K562 (cell line): ENCODE data around the gene SH3BP5L. TPM values are rescaled to one million over a fixed set of nuclear protein-coding genes. Genes with fewer than 3 reads are reported as not detected.

ENCODE experiments used
- ASH1L ChIP-seq: fragments of 450-650 bp; IDR thresholded peaks from 2 replicates; pipeline ENCODE4 v1.6.1; 2018; ENCODE audit warnings: borderline replicate concordance, mild to moderate bottlenecking, low read depth; ENCODE audit not compliant: partially characterized antibody
- CCAR2 ChIP-seq: fragments of 200-400 bp; formaldehyde crosslinking; IDR thresholded peaks from 2 replicates; pipeline ENCODE4 v1.6.1; 2017; ENCODE audit warnings: mild to moderate bottlenecking, low read depth, low read length
- ETV5 ChIP-seq: sonication (generic); formaldehyde crosslinking; IDR thresholded peaks from 2 replicates; pipeline ENCODE4 v1.4.0; 2020; ENCODE audit warnings: low read depth, mild to moderate bottlenecking, missing genetic modification reagents
- HDAC6 ChIP-seq: IDR thresholded peaks from 2 replicates; pipeline ENCODE4 v1.6.1; 2012; ENCODE audit warnings: low read depth, mild to moderate bottlenecking, control low read depth, inconsistent platforms, low read length, moderate library complexity
- KDM1A ChIP-seq, 2 experiments: fragments of 450-650 bp; IDR thresholded peaks; 2 replicates each; pipeline ENCODE4 v1.6.1; 2016; ENCODE audit warnings: mild to moderate bottlenecking in 2 of 2
- KHSRP ChIP-seq: fragments of 450-650 bp; IDR thresholded peaks from 2 replicates; pipeline ENCODE4 v1.6.1; 2017
- MCM2 ChIP-seq: fragments of 450-650 bp; IDR thresholded peaks from 2 replicates; pipeline ENCODE4 v1.6.1; 2017; ENCODE audit warnings: low read depth, mild to moderate bottlenecking
- MEF2A ChIP-seq: IDR thresholded peaks from 2 replicates; pipeline ENCODE4 v1.6.1; 2011; ENCODE audit warnings: low read depth, mild to moderate bottlenecking, low read length, moderate library complexity; ENCODE audit not compliant: control insufficient read depth
- MLLT1 ChIP-seq, 2 experiments: fragments of 450-650 bp; IDR thresholded peaks; 2 replicates each; pipeline ENCODE4 v1.6.1; 2016
- MXI1 ChIP-seq: IDR thresholded peaks from 2 replicates; pipeline ENCODE4 v1.6.1; 2011; ENCODE audit warnings: low read depth, mild to moderate bottlenecking, improper control_type of control experiment, low read length
- NFIC ChIP-seq: fragments of 450-650 bp; IDR thresholded peaks from 2 replicates; pipeline ENCODE4 v1.6.1; 2017; ENCODE audit warnings: mild to moderate bottlenecking, inconsistent platforms
- NFRKB ChIP-seq: fragments of 450-650 bp; IDR thresholded peaks from 2 replicates; pipeline ENCODE4 v1.6.1; 2016; ENCODE audit warnings: low read depth
- SETDB1 ChIP-seq: IDR thresholded peaks from one replicate; pipeline ENCODE4 v1.6.1; 2012; ENCODE audit warnings: low read length, control low read depth, inconsistent platforms
- TOE1 ChIP-seq, 2 experiments: fragments of 450-650 bp in 1 of 2; sonication (generic) in 1 of 2; formaldehyde crosslinking in 1 of 2; IDR thresholded peaks; 2 replicates each; pipeline versions ENCODE4 v1.7.1 to v1.8.0; 2016 to 2022; ENCODE audit warnings: borderline replicate concordance in 2 of 2, mild to moderate bottlenecking in 2 of 2, antibody characterized with exemption in 1 of 2, inconsistent platforms in 1 of 2, low read depth in 1 of 2, missing genetic modification reagents in 1 of 2, moderate library complexity in 1 of 2
- TSHZ1 ChIP-seq: fragments of 250-450 bp; sonication (Bioruptor Pico); IDR thresholded peaks from 2 replicates; pipeline ENCODE4 v1.4.0; 2020; ENCODE audit warnings: mild to moderate bottlenecking, moderate library complexity
- ZNF395 ChIP-seq: fragments of 200-800 bp; sonication (Bioruptor generic); IDR thresholded peaks from 2 replicates; pipeline ENCODE4 v1.6.1; 2017; ENCODE audit warnings: missing genetic modification characterization, missing compliant biosample characterization
- ZNF639 ChIP-seq, 2 experiments: fragments of 200-800 bp in 1 of 2; sonication (Bioruptor generic) in 1 of 2; sonication (generic) in 1 of 2; formaldehyde crosslinking in 1 of 2; IDR thresholded peaks in 1 of 2; conservative IDR thresholded peaks in 1 of 2; 2 replicates each; pipeline versions ENCODE4 v1.5.0 to v1.6.1; 2016 to 2020; ENCODE audit warnings: missing compliant biosample characterization in 1 of 2, missing genetic modification characterization in 1 of 2, missing genetic modification reagents in 1 of 2
- ZNF785 ChIP-seq: fragments of 250-450 bp; sonication (Bioruptor Pico); IDR thresholded peaks from 2 replicates; pipeline ENCODE4 v1.4.0; 2020; ENCODE audit warnings: mild to moderate bottlenecking
- polyA plus RNA-seq, 8 experiments: library from polyadenylated mRNA; depleted of rRNA in 4 of 8; stranded (reverse) in 5 of 8; unstranded in 3 of 8; fragments of >200 nt; fragmentation: Nextera tagmentation in 2 of 8; fragmentation: Illumina TruSeq in 1 of 8; extraction: Ambion mirVana in 2 of 8; extraction: Trizol in 1 of 8; gene quantifications; 2 replicates each; pipeline versions ENCODE4 v1.2.1 to v1.2.3, GENCODE V29; 2011 to 2014; ENCODE audit warnings: inconsistent platforms in 1 of 8, missing spikeins in 1 of 8
- total RNA-seq, 7 experiments: library from RNA; depleted of rRNA in 6 of 7; stranded (reverse); fragments of >200 nt in 6 of 7; fragmentation: Illumina TruSeq in 2 of 7; extraction: Trizol in 2 of 7; gene quantifications; 2 replicates each; pipeline versions ENCODE4 v1.2.1 to v1.2.3, GENCODE V29; 2011 to 2021; ENCODE audit warnings: low replicate concordance in 1 of 7

Gene SH3BP5L
- total and polyA plus RNA-seq, 9 of the 15 experiments (the other 6 are each of a cell fraction or from before 2014, with no cell fraction given) = 1.9 to 26.5 (median 15.8) TPM

GRCh38 chr1:248871837-248872401, 46.2 kb upstream of the SH3BP5L start (continued):
- TF ChIP-seq TOE1 (IDR thresholded peaks at IDR 0.05; ENCODE audit: borderline replicate concordance) (no peak), TOE1 (CRISPR knock-in tag; IDR thresholded peaks at IDR 0.05; ENCODE audit: borderline replicate concordance, low read depth) (no peak), TSHZ1 (CRISPR knock-in tag) (no peak), NFRKB (peak; percentile 70), ZNF785 (CRISPR knock-in tag) (no peak), ASH1L (peak; percentile 7), MEF2A (no peak), HDAC6 (no peak), KDM1A (IDR thresholded peaks at IDR 0.05) (peak in 1 of 2 experiments; percentile 11; a peak in 1 of 4 replicates), ZNF395 (CRISPR knock-in tag) (peak; percentile 40; the same call in 1 of the 2 replicates), MLLT1 (IDR thresholded peaks at IDR 0.05) (0 out of 4 replicates have a peak, but pooled peaks of 1 of the 2 experiments have one; percentile 41), KHSRP (no peak), NFIC (0 out of 2 replicates have a peak, but pooled peaks have one; percentile 17), SETDB1 (no peak), ETV5 (CRISPR knock-in tag) (no peak), ZNF639 (CRISPR knock-in tag; conservative IDR thresholded peaks at IDR 0.05 in 1 of 2, IDR thresholded peaks at IDR 0.05 in 1 of 2) (peak in 1 of 2 experiments; percentile 60; a peak in 1 of 4 replicates), MCM2 (no peak), MXI1 (no peak), CCAR2 (no peak)
